ENCODE measurements around the gene TLE3. TPM values are rescaled to one million over a fixed set of nuclear protein-coding genes. Genes with fewer than 3 reads are reported as not detected.

TLE3 gene
- total RNA-seq, 4 donors from 2014 or later, result 91.2 to 154 (median 137) TPM

- H3K9me3 ChIP-seq, result no peaks in the 10 kb centered on the region
- H3K36me3 ChIP-seq, result peaks cover 6% of the 10 kb centered on the region
- WGBS, result 80% methylated on average over 8 of the region's 8 CpGs
- H3K27me3 ChIP-seq, result no peaks in the 10 kb centered on the region
- H3K4me1 ChIP-seq, result peaks cover 82% of the 10 kb centered on the region
- H3K27ac ChIP-seq, result no peak overlapping the region
- no peak overlapping the region for H3K4me3 ChIP-seq
- DNase-seq (ENCODE audit: low spot score in 2 of 2), result no peak
- TF ChIP-seq POLR2AphosphoS5 (IDR thresholded peaks at IDR 0.05) (no peak), EP300 (IDR thresholded peaks at IDR 0.05) (no peak)
- TF ChIP-seq, protein P1, sequence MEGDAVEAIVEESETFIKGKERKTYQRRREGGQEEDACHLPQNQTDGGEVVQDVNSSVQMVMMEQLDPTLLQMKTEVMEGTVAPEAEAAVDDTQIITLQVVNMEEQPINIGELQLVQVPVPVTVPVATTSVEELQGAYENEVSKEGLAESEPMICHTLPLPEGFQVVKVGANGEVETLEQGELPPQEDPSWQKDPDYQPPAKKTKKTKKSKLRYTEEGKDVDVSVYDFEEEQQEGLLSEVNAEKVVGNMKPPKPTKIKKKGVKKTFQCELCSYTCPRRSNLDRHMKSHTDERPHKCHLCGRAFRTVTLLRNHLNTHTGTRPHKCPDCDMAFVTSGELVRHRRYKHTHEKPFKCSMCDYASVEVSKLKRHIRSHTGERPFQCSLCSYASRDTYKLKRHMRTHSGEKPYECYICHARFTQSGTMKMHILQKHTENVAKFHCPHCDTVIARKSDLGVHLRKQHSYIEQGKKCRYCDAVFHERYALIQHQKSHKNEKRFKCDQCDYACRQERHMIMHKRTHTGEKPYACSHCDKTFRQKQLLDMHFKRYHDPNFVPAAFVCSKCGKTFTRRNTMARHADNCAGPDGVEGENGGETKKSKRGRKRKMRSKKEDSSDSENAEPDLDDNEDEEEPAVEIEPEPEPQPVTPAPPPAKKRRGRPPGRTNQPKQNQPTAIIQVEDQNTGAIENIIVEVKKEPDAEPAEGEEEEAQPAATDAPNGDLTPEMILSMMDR (IDR thresholded peaks at IDR 0.05), result no peak
Measured at GRCh38 chr15:70090436-70091296, 7.1 kb downstream of the TLE3 start.

- Histone ChIP-seq H3K4me1 (peaks cover 72% of the 10 kb centered on the region), H3K9me3 (no peaks in the 10 kb centered on the region), H3K36me3 (peaks cover 16% of the 10 kb centered on the region), H3K27me3 (no peaks in the 10 kb centered on the region), H3K27ac (peak overlapping the region; percentile 36), H3K4me3 (no peak overlapping the region)
- no peak for DNase-seq (ENCODE audit: low spot score in 2 of 2)
- no peak for TF ChIP-seq POLR2A (IDR thresholded peaks at IDR 0.05)
- TF ChIP-seq POLR2AphosphoS5 (IDR thresholded peaks at IDR 0.05), result no peak
- TF ChIP-seq, protein P1 (IDR thresholded peaks at IDR 0.05), result no peak
- TF ChIP-seq EP300 (IDR thresholded peaks at IDR 0.05), result no peak
- WGBS, result 53% methylated on average over 6 of the region's 6 CpGs
Measured at GRCh38 chr15:70089692-70089971, 8.1 kb downstream of the TLE3 start.

GRCh38 chr15:70088887-70089691 lies 8.6 kb downstream of the TLE3 start:
- WGBS, result 43% methylated on average over 17 of the region's 23 CpGs
- Histone ChIP-seq H3K4me3 (peak overlapping the region; percentile 15), H3K27me3 (no peaks in the 10 kb centered on the region), H3K4me1 (peaks cover 66% of the 10 kb centered on the region), H3K36me3 (peaks cover 22% of the 10 kb centered on the region), H3K27ac (peak overlapping the region; percentile 42), H3K9me3 (no peaks in the 10 kb centered on the region)
- TF ChIP-seq POLR2AphosphoS5 (IDR thresholded peaks at IDR 0.05) (no peak), POLR2A (IDR thresholded peaks at IDR 0.05) (no peak), EP300 (IDR thresholded peaks at IDR 0.05) (no peak)
- TF ChIP-seq, protein P1 (IDR thresholded peaks at IDR 0.05), result no peak
- no peak for DNase-seq (ENCODE audit: low spot score in 2 of 2)

GRCh38 chr15:70088455-70088854 lies 9.3 kb downstream of the TLE3 start:
- Histone ChIP-seq H3K9me3 (no peaks in the 10 kb centered on the region), H3K4me1 (peaks cover 60% of the 10 kb centered on the region), H3K4me3 (peak overlapping the region; percentile 15), H3K36me3 (peaks cover 28% of the 10 kb centered on the region), H3K27me3 (no peaks in the 10 kb centered on the region), H3K27ac (peak overlapping the region; percentile 42)
- DNase-seq (ENCODE audit: low spot score in 2 of 2), result no peak
- WGBS, result 57% methylated on average over 3 of the region's 3 CpGs
- TF ChIP-seq, protein P1 (IDR thresholded peaks at IDR 0.05), result no peak
- TF ChIP-seq EP300 (IDR thresholded peaks at IDR 0.05) (no peak), POLR2AphosphoS5 (IDR thresholded peaks at IDR 0.05) (no peak), POLR2A (IDR thresholded peaks at IDR 0.05) (no peak)
